GM19193 (cell line): ENCODE data around the gene GRSF1.

ENCODE experiments used
- POLR2A ChIP-seq: IDR thresholded peaks from 4 replicates; pipeline ENCODE4 v1.6.1; 2011; ENCODE audit not compliant: insufficient read depth, insufficient read length; ENCODE audit errors: extremely low read depth

The GRSF1 gene

GRCh38 chr4:70839589-70840093 is at the start of gene GRSF1:
Gene GRSF1 (minus strand): TSS chr4:70839890. CDS start chr4:70839827, 63 bp downstream.
- peak; percentile 86 for TF ChIP-seq POLR2A

GRCh38 chr4:70885174-70885573 is 45.5 kb upstream of the GRSF1 start:
- TF ChIP-seq POLR2A = no peak

GRCh38 chr4:70880739-70881138 is 41.0 kb upstream of the GRSF1 start:
- no peak for TF ChIP-seq POLR2A

- TF ChIP-seq POLR2A = no peak
Measured at GRCh38 chr4:70877556-70877955, 37.9 kb upstream of the GRSF1 start.

- no peak for TF ChIP-seq POLR2A
Measured at GRCh38 chr4:70874268-70875156, 34.8 kb upstream of the GRSF1 start.

- TF ChIP-seq POLR2A = no peak
Measured at GRCh38 chr4:70873216-70873615, 33.5 kb upstream of the GRSF1 start.

- no peak for TF ChIP-seq POLR2A
Measured at GRCh38 chr4:70868778-70869177, 29.1 kb upstream of the GRSF1 start.

GRCh38 chr4:70863099-70863790 is 23.6 kb upstream of the GRSF1 start:
- no peak for TF ChIP-seq POLR2A

- TF ChIP-seq POLR2A = no peak
Measured at GRCh38 chr4:70859066-70859465, 19.4 kb upstream of the GRSF1 start.

GRCh38 chr4:70858454-70858853 is 18.8 kb upstream of the GRSF1 start:
- no peak for TF ChIP-seq POLR2A

GRCh38 chr4:70855464-70855863 is 15.8 kb upstream of the GRSF1 start:
- TF ChIP-seq POLR2A = no peak

GRCh38 chr4:70849291-70849690 is 9.6 kb upstream of the GRSF1 start:
- TF ChIP-seq POLR2A = no peak

- TF ChIP-seq POLR2A = no peak
Measured at GRCh38 chr4:70844180-70844579, 4.5 kb upstream of the GRSF1 start.

GRCh38 chr4:70842761-70843435 is 3.2 kb upstream of the GRSF1 start:
- no peak for TF ChIP-seq POLR2A

- TF ChIP-seq POLR2A = no peak
Measured at GRCh38 chr4:70841951-70842350, 2.3 kb upstream of the GRSF1 start.
